CD4-positive, alpha-beta T cell treated with Interleukin-4 for 1 hour (primary cell): ENCODE results near the gene ATG10.

Experiments
- DNase-seq, 2 donors: peaks; one replicate each; pipeline ENCODE4 v3.0.0-alpha.2; 2020 to 2022

The ATG10 gene

GRCh38 chr5:82285206-82285605 lies 313.4 kb downstream of the ATG10 start:
- DNase-seq: no peak

- no peak for DNase-seq
Observed at GRCh38 chr5:82287625-82288024, 315.8 kb downstream of the ATG10 start.

GRCh38 chr5:82290005-82290404 lies 318.2 kb downstream of the ATG10 start:
- DNase-seq: no peak

- DNase-seq: no peak
Observed at GRCh38 chr5:82290908-82291307, 319.1 kb downstream of the ATG10 start.

GRCh38 chr5:82291420-82291819 lies 319.6 kb downstream of the ATG10 start:
- no peak for DNase-seq

- DNase-seq: no peak
Observed at GRCh38 chr5:82295144-82295543, 323.3 kb downstream of the ATG10 start.

GRCh38 chr5:82295959-82296531 lies 324.2 kb downstream of the ATG10 start:
- DNase-seq: no peak

GRCh38 chr5:82296929-82297328 lies 325.1 kb downstream of the ATG10 start:
- no peak for DNase-seq

- DNase-seq: no peak
Observed at GRCh38 chr5:82297711-82298110, 325.9 kb downstream of the ATG10 start.

- DNase-seq: no peak
Observed at GRCh38 chr5:82298668-82299067, 326.8 kb downstream of the ATG10 start.

- no peak for DNase-seq
Observed at GRCh38 chr5:82301190-82301589, 329.4 kb downstream of the ATG10 start.
